GM18498 (cell line): Measurements from ENCODE around the gene SLC38A7.
"Not testable (repeated sequence)": the region's sequence is repeated elsewhere in the genome, so short reads cannot be mapped to it uniquely, and the experiment has no call there.

Source experiments
- ATAC-seq: cut with Tn5 transposase; IDR thresholded peaks from one replicate; pipeline ENCODE4 v1.9.1; 2021; ENCODE audit warnings: mild to moderate bottlenecking, moderate library complexity; ENCODE audit not compliant: unreplicated experiment

The SLC38A7 gene

GRCh38 chr16:58679763-58680162 is 4.8 kb downstream of the SLC38A7 start:
- no peak for ATAC-seq

GRCh38 chr16:58678716-58679115 is 5.9 kb downstream of the SLC38A7 start:
- ATAC-seq: no peak

GRCh38 chr16:58678269-58678668 is 6.3 kb downstream of the SLC38A7 start:
- ATAC-seq: no peak

GRCh38 chr16:58670946-58671583 is 13.5 kb downstream of the SLC38A7 start:
- no peak for ATAC-seq

GRCh38 chr16:58670177-58670576 is 14.4 kb downstream of the SLC38A7 start:
- no peak for ATAC-seq

- no peak for ATAC-seq
These were observed 19.4 kb downstream of the SLC38A7 start for GRCh38 chr16:58665200-58665599.

- ATAC-seq: peak; percentile 89
These were observed 23.3 kb downstream of the SLC38A7 start for GRCh38 chr16:58661199-58661830.

- not testable (repeated sequence) for ATAC-seq
These were observed 24.7 kb downstream of the SLC38A7 start for GRCh38 chr16:58659911-58660310.

- ATAC-seq: no peak
These were observed 25.8 kb downstream of the SLC38A7 start for GRCh38 chr16:58658796-58659211.

GRCh38 chr16:58656899-58657298 is 27.7 kb downstream of the SLC38A7 start:
- ATAC-seq: no peak

GRCh38 chr16:58655215-58655596 is 29.4 kb downstream of the SLC38A7 start:
- ATAC-seq: no peak

GRCh38 chr16:58654560-58655214 is 29.9 kb downstream of the SLC38A7 start:
- no peak for ATAC-seq

GRCh38 chr16:58652741-58653140 is 31.8 kb downstream of the SLC38A7 start:
- no peak for ATAC-seq

GRCh38 chr16:58651965-58652348 is 32.6 kb downstream of the SLC38A7 start:
- no peak for ATAC-seq

- ATAC-seq: no peak
These were observed 34.9 kb downstream of the SLC38A7 start for GRCh38 chr16:58649707-58650106.

- ATAC-seq: no peak
These were observed 37.5 kb downstream of the SLC38A7 start for GRCh38 chr16:58647107-58647506.

GRCh38 chr16:58644765-58645487 is 39.6 kb downstream of the SLC38A7 start:
- ATAC-seq: no peak

- ATAC-seq: no peak
These were observed 40.5 kb downstream of the SLC38A7 start for GRCh38 chr16:58644108-58644507.

GRCh38 chr16:58640949-58641348 is 43.6 kb downstream of the SLC38A7 start:
- no peak for ATAC-seq

GRCh38 chr16:58639836-58640235 is 44.7 kb downstream of the SLC38A7 start:
- no peak for ATAC-seq

- no peak for ATAC-seq
These were observed 45.3 kb downstream of the SLC38A7 start for GRCh38 chr16:58639230-58639629.
